Colonic mucosa (tissue), 4 donors: ENCODE results near the gene SDHB. TPM values are rescaled to one million over a fixed set of nuclear protein-coding genes. Genes with fewer than 3 reads are reported as not detected.

Source experiments
- DNase-seq: peaks from one replicate; pipeline ENCODE4 v3.0.0-alpha.2; 2020
- H3K27ac ChIP-seq: fragments of 200-600 bp; one replicate; pipeline ENCODE4 v1.8.0; 2021
- H3K27me3 ChIP-seq: fragments of 200-600 bp; one replicate; pipeline ENCODE4 v1.8.0; 2021
- H3K36me3 ChIP-seq: fragments of 200-600 bp; one replicate; pipeline ENCODE4 v1.8.0; 2021
- H3K4me1 ChIP-seq: fragments of 200-600 bp; one replicate; pipeline ENCODE4 v1.8.0; 2021; ENCODE audit warnings: mild to moderate bottlenecking
- H3K4me3 ChIP-seq: fragments of 200-600 bp; one replicate; pipeline ENCODE4 v1.8.0; 2021
- H3K9ac ChIP-seq, 2 donors: one replicate each; pipeline ENCODE4 v1.7.0; 2013; ENCODE audit warnings: control low read depth in 2 of 2, low read depth in 2 of 2, low read length in 2 of 2
- H3K9me3 ChIP-seq: fragments of 200-600 bp; one replicate; pipeline ENCODE4 v1.8.0; 2021
- intact Hi-C: fragments of 100-400 bp; cut with DNase I; formaldehyde crosslinking; loops from one replicate; pipeline ENCODE4 v1.14.1; 2022
- total RNA-seq, 2 donors: library from RNA; stranded (reverse); fragmentation: NEBNext Ultra II Directional in 1 of 2; extraction: Animal tissue kit (Norgen Biotek cat#: 25700) in 1 of 2; gene quantifications; one replicate each; pipeline ENCODE4 v1.2.1, GENCODE V29; 2021
- TF ChIP-seq, protein P1 (sequence below): fragments of 200-600 bp; IDR thresholded peaks from one replicate; pipeline ENCODE4 v1.8.0; 2022; ENCODE audit warnings: antibody characterized with exemption, mild to moderate bottlenecking
- donor health status: healthy.
- donor health status: DM: no; HTN: no; CAD: no.
- donor health status: DM: no; HTN: no; CAD: no.

SDHB gene
- total RNA-seq, 2 donors from 2014 or later, result 208 to 229 TPM

DNA sequence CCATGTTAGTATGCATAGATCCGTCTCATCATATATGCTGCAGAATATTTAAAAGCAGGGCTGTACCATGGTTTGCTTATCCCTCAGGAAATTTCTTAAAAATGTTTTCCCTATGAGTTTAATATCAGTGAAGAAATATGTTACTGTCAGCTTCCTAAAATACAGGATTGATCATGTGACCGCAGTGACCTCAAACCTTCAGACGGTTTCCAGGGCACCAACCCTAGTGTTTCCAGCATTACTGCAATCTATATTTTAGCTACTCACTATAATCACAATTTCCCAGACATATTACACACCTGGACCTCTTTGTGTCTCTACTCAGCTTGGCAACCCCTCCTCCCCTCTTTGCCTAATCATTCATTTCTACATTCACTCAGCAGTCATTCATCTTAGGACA is 7.7 kb upstream of the SDHB start:
- no peak overlapping the region for H3K4me3 ChIP-seq
- no peak overlapping the region for H3K27ac ChIP-seq
- H3K36me3 ChIP-seq, result no peaks in the 10 kb centered on the region
- DNase-seq, result no peak
- TF ChIP-seq, protein P1, sequence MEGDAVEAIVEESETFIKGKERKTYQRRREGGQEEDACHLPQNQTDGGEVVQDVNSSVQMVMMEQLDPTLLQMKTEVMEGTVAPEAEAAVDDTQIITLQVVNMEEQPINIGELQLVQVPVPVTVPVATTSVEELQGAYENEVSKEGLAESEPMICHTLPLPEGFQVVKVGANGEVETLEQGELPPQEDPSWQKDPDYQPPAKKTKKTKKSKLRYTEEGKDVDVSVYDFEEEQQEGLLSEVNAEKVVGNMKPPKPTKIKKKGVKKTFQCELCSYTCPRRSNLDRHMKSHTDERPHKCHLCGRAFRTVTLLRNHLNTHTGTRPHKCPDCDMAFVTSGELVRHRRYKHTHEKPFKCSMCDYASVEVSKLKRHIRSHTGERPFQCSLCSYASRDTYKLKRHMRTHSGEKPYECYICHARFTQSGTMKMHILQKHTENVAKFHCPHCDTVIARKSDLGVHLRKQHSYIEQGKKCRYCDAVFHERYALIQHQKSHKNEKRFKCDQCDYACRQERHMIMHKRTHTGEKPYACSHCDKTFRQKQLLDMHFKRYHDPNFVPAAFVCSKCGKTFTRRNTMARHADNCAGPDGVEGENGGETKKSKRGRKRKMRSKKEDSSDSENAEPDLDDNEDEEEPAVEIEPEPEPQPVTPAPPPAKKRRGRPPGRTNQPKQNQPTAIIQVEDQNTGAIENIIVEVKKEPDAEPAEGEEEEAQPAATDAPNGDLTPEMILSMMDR, result no peak
- intact Hi-C loops, result loop anchor here (5.0 kb wide), 1 partner anchor 61 kb away; no protein-coding TSS in a partner anchor
- no peaks in the 10 kb centered on the region for H3K9me3 ChIP-seq
- no peak overlapping the region for H3K9ac ChIP-seq
- no peaks in the 10 kb centered on the region for H3K27me3 ChIP-seq
- no peaks in the 10 kb centered on the region for H3K4me1 ChIP-seq

DNA sequence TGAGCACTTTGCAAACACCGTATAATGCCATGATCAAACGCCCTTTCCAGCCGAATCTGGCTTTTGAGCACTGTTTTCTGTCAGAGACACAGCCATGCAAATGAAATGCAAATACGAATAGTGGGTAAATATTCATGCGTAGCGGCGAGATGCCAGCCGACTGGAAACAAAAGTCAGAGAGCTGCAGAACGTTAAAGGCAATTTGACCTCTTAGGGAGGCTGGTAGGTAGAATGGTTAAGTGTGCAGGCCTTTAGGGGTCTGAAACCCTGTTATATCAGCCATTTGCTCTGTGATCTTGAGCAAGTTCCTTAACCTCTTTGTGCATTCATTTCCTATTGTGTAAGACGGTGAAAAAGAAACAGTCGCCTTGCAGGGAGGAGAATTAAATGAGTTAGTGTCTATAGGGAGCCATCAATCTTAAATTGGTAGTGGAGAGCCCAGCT is 6.5 kb upstream of the SDHB start:
- Histone ChIP-seq H3K9me3 (no peaks in the 10 kb centered on the region), H3K36me3 (no peaks in the 10 kb centered on the region), H3K9ac (peak overlapping the region in 1 of 2 donors; percentile 35), H3K4me3 (no peak overlapping the region), H3K27me3 (no peaks in the 10 kb centered on the region), H3K4me1 (no peaks in the 10 kb centered on the region), H3K27ac (no peak overlapping the region)
- TF ChIP-seq, protein P1, result no peak
- no peak for DNase-seq
- intact Hi-C loops, result loop anchor here (5.0 kb wide), 1 partner anchor 62 kb away; no protein-coding TSS in a partner anchor

DNA sequence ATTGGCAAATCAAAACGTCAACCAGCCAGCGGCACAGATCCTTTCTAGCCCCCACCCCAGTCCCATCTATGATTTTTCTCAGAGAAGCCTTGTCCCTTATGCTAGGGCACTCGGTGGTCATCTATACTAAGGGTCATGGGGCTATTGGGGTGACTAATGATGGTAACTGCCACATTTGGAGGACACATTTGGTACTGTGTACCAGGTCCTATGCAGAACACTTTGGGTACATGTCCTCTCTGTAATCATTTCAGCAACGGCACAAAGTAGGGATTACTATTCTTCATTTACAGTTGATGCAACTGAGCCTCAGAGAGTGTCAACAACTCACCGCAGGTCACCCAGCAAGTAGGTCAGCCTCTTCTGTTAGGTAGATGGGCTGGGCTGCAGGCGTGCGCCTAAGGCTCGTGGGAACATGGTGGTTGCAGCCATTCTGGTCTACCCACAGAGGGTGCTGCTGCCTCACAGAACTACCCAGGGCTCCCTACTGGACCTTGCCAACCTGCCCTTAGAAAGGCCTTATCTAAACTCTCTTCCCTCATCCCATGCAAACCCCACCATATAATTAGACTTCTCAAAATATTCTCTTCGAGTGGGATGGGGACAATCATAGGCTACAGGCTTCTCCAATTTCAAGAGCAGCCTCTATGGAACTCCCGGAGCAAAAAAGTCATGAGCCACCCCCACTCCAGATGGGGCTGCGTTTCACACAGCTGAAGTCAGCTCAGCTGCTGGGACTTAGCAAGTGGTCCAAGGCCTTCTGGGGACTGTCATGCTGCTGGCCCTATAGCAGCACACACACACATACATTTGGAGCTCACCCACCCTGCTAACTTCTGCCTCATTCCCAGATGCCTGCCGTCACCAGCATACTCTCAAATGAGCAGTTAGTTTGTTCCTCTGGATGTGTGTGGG is 5.8 kb upstream of the SDHB start:
- TF ChIP-seq, protein P1, result peak; percentile 50
- Histone ChIP-seq H3K9ac (peak overlapping the region in 1 of 2 donors; percentile 35), H3K27ac (no peak overlapping the region), H3K9me3 (no peaks in the 10 kb centered on the region), H3K4me1 (no peaks in the 10 kb centered on the region), H3K36me3 (no peaks in the 10 kb centered on the region), H3K4me3 (no peak overlapping the region), H3K27me3 (no peaks in the 10 kb centered on the region)
- peak; percentile 66 for DNase-seq
- intact Hi-C loops, result loop anchor here (5.0 kb wide), 2 partner anchors 63 to 178 kb away; no protein-coding TSS in a partner anchor

DNA sequence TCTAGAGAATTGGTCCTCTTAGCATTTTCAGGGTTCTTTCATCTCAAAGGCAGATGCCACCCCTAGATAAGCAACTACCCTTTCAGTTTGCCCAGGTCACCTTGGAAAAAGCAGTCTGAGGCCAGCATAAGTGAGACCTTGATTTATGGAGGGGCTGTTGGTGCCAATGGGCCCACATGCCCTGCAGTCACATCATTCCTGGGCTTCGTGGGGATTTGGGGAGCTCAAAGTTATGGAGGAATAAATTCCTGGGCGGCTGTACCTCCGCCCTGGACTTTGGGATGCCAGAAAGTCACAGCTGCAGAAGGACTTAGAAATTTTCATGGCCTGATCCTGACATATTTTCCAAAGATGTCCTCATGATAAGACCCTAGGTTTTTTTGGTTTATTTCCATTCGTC is 2.7 kb upstream of the SDHB start:
- H3K4me1 ChIP-seq, result peaks cover 9% of the 10 kb centered on the region
- no peaks in the 10 kb centered on the region for H3K36me3 ChIP-seq
- DNase-seq, result no peak
- no peak overlapping the region for H3K27ac ChIP-seq
- no peak overlapping the region for H3K9ac ChIP-seq
- H3K27me3 ChIP-seq, result no peaks in the 10 kb centered on the region
- no peaks in the 10 kb centered on the region for H3K9me3 ChIP-seq
- no peak overlapping the region for H3K4me3 ChIP-seq
- TF ChIP-seq, protein P1, result no peak
- intact Hi-C loops, result loop anchor here (5.0 kb wide), 1 partner anchor 181 kb away; no protein-coding TSS in a partner anchor

DNA sequence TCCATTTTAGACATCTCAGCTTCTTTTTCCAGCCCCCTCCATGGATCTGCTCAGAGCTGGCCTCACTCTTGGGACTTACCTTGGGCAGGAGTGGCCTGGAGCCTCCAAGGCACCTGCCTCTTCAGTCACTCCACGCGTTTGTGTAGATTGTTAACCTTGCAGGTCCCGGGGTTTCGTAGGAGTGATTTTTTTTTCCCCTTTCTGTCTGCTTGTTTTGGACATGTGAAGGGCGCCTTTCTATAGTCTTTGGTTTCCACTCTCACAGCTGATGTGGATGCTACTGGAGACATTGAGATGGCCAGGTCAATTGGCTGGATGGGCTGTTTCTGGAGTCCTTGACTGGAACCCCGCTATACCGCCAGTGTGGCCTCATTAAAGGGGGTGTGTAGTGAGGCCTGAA is 2.0 kb upstream of the SDHB start:
- DNase-seq, result no peak
- Histone ChIP-seq H3K9ac (no peak overlapping the region), H3K27ac (no peak overlapping the region), H3K4me3 (no peak overlapping the region), H3K9me3 (no peaks in the 10 kb centered on the region), H3K4me1 (peaks cover 9% of the 10 kb centered on the region), H3K27me3 (no peaks in the 10 kb centered on the region), H3K36me3 (no peaks in the 10 kb centered on the region)
- TF ChIP-seq, protein P1, result no peak
- intact Hi-C loops, result loop anchor here (5.0 kb wide), 1 partner anchor 182 kb away; no protein-coding TSS in a partner anchor
